HepG2 (cell line): Measurements from ENCODE around the gene NFATC3.

ENCODE experiments used
- FOXA1 ChIP-seq, 2 experiments: fragments of 450-650 bp in 1 of 2; sonication (generic) in 1 of 2; formaldehyde crosslinking in 1 of 2; IDR thresholded peaks; 2 replicates each; pipeline versions ENCODE4 v1.4.0 to v1.6.1; 2016 to 2020; ENCODE audit warnings: missing genetic modification reagents in 1 of 2
- TCF7 ChIP-seq: sonication (generic); IDR thresholded peaks from 2 replicates; pipeline ENCODE4 v1.6.1; 2016; ENCODE audit warnings: antibody characterized with exemption, low read depth
- TF ChIP-seq, protein P1 (sequence below): sonication (generic); formaldehyde crosslinking; IDR thresholded peaks from 2 replicates; pipeline ENCODE4 v1.4.0; 2020; ENCODE audit warnings: mild to moderate bottlenecking, low read depth, missing genetic modification reagents
- TF ChIP-seq, protein P2 (sequence below): sonication (generic); formaldehyde crosslinking; IDR thresholded peaks from 2 replicates; pipeline ENCODE4 v1.4.0; 2020; ENCODE audit warnings: mild to moderate bottlenecking, missing genetic modification reagents

DNA sequence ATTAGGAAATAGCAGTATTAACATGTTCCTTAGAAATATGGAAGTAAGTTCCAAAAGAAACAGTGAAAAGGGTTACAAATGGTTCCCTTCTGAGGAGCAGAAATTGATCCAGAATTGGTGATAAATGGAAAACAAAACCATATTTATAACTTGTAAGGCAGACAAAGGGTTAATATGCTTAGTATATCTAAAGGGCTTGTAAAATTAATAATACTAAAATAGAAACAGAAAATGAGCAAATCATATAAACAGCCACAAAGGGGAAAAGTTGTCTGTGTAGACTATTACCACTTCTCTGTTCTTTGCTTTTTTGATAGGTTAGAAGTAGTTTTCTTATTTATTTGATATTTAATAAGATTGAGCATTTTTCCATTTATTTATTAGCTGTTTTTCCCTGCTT is 64.4 kb downstream of the NFATC3 start:
- TF ChIP-seq, protein P1, sequence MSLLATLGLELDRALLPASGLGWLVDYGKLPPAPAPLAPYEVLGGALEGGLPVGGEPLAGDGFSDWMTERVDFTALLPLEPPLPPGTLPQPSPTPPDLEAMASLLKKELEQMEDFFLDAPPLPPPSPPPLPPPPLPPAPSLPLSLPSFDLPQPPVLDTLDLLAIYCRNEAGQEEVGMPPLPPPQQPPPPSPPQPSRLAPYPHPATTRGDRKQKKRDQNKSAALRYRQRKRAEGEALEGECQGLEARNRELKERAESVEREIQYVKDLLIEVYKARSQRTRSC: no peak
- TF ChIP-seq, protein P2, sequence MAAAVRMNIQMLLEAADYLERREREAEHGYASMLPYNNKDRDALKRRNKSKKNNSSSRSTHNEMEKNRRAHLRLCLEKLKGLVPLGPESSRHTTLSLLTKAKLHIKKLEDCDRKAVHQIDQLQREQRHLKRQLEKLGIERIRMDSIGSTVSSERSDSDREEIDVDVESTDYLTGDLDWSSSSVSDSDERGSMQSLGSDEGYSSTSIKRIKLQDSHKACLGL: no peak
- TF ChIP-seq TCF7: no peak
- TF ChIP-seq FOXA1 (IDR thresholded peaks at IDR 0.05): no peak
- TF ChIP-seq FOXA1 (CRISPR knock-in tag; IDR thresholded peaks at IDR 0.05): no peak
